ENCODE data around the gene CREB3L1. TPM values are rescaled to one million over a fixed set of nuclear protein-coding genes. Genes with fewer than 3 reads are reported as not detected.
A peak's percentile ranks its signal among the peaks of the same experiment; 100 is the strongest.

Gene CREB3L1
- total and polyA plus RNA-seq, 2 of the 13 experiments (the other 11 are each of a cell fraction or from before 2014, with no cell fraction given), result not detected

DNA sequence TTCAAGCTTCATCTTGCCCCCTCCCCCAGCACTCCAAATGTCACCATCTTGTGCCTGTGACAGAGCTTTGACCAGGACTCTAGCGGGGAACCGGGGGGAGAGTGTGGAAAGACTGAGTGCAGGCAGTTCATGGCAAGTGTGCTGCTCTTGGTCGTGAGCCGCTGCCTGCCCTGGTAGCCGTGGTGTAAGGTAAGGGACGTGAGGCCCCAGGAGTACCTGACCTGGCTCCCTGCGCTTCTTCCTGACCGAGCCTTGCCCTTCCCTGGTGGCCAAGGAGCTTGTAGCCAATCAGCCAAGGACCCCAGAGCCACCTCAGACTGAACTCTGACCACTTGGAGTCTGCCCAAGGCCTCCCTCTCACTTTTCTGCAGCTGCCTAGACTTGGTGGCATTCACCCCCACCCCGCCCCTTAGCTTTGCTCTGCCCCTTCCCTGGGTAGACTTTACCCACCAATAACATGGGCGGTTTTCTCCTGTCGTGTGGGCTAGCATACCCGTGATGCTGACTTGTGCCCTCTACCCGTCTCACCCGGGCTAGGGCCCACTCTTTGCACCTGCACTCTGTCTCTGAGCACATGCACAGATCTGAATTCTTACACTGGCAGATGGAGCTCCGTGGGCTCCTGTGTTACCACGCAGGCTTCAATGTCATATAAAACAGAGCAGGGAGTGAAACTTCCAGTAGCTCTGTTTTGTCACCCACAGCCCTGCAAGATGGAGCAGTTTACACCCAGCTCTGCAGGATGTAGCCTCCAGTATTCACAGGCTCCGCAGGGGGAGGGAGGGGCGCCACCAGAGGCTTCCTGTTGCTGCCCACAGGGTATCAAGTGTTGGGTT, 71.3 kb downstream of the CREB3L1 start:
- Histone ChIP-seq H3K4me1 (ENCODE audit: insufficient read depth, low read length) (peaks cover 60% of the 10 kb centered on the region), H3K9ac (ENCODE audit: insufficient read depth, low read depth, low read length) (peak overlapping the region; percentile 73), H3K36me3 (replicated peaks in 1 of 2; ENCODE audit: control insufficient read depth in 1 of 2, insufficient read depth in 2 of 2, low read length in 2 of 2) (0 out of 5 replicates have a peak, but pooled peaks cover 0 to 4% of the 10 kb centered on the region in 2 experiments), H3K79me2 (ENCODE audit: insufficient read depth, low read length) (peaks cover 10% of the 10 kb centered on the region), H2AFZ (ENCODE audit: low read length) (no peak overlapping the region), H3K9me3 (ENCODE audit: low read length) (no peaks in the 10 kb centered on the region), H3K27me3 (ENCODE audit: control insufficient read depth in 1 of 2, insufficient read depth in 2 of 2, low read length in 2 of 2) (peaks cover 0 to 9% of the 10 kb centered on the region in 2 experiments; a peak in 3 of 5 replicates), H3K27ac (ENCODE audit: extremely low read length, insufficient read depth, low read length) (no peak overlapping the region), H3K4me3 (replicated peaks in 1 of 3; ENCODE audit: insufficient read depth in 1 of 3, low read depth in 2 of 3, low read length in 3 of 3) (peak overlapping the region; percentile 73 to 99 (median 88); a peak in 5 of 6 replicates), H3K4me2 (ENCODE audit: low read depth, low read length) (peak overlapping the region; percentile 94), H4K20me1 (ENCODE audit: insufficient read depth, low read length) (no peaks in the 10 kb centered on the region)
- intact Hi-C loops (cut with micrococcal nuclease; ENCODE audit: unreplicated experiment) (no loop called here), in situ Hi-C loops (cut with HindIII; ENCODE audit: extremely low pct_ligation_motif_present, low pct_unique_long_range_greater_than_20kb) (no loop called here)
- WGBS (ENCODE audit: low lambda C conversion rate), result 77% methylated on average over 10 of the region's 18 CpGs
- POLR2A ChIA-PET, result interaction anchor here (1.4 to 1.9 kb wide), 2 partner anchors 31 to 106 kb away, joined by 4 to 5 read pairs; no protein-coding TSS in a partner anchor
- CTCF ChIA-PET (ENCODE audit: low intra/inter-chr PET ratio, low total read pairs), result no interaction called here
- FAIRE-seq, result no peak
- BruUV-seq (replicated peaks), result no TSS peak
- peak; percentile 17 for ATAC-seq
- no peak for DNase-seq (ENCODE audit: low spot score)
- TF ChIP-seq NRL (CRISPR knock-in tag; IDR thresholded peaks at IDR 0.05; ENCODE audit: borderline replicate concordance) (0 out of 2 replicates have a peak, but pooled peaks have one; percentile 12), ZNF263 (CRISPR knock-in tag; IDR thresholded peaks at IDR 0.05) (no peak), MAZ (IDR thresholded peaks at IDR 0.05; ENCODE audit: borderline replicate concordance, low read depth, low read length) (no peak), MAZ (CRISPR knock-in tag; IDR thresholded peaks at IDR 0.05; ENCODE audit: low read depth) (0 out of 2 replicates have a peak, but pooled peaks have one; percentile 21), KDM5A (IDR thresholded peaks at IDR 0.05; ENCODE audit: borderline replicate concordance, low read length) (no peak), SAP130 (CRISPR knock-in tag; IDR thresholded peaks at IDR 0.05; ENCODE audit: low read depth) (no peak), ZNF138 (CRISPR knock-in tag; IDR thresholded peaks at IDR 0.05; ENCODE audit: low read depth) (0 out of 2 replicates have a peak, but pooled peaks have one; percentile 6), ZNF484 (CRISPR knock-in tag; IDR thresholded peaks at IDR 0.05; ENCODE audit: borderline replicate concordance, low read depth) (no peak)
- TF ChIP-seq, protein P1, sequence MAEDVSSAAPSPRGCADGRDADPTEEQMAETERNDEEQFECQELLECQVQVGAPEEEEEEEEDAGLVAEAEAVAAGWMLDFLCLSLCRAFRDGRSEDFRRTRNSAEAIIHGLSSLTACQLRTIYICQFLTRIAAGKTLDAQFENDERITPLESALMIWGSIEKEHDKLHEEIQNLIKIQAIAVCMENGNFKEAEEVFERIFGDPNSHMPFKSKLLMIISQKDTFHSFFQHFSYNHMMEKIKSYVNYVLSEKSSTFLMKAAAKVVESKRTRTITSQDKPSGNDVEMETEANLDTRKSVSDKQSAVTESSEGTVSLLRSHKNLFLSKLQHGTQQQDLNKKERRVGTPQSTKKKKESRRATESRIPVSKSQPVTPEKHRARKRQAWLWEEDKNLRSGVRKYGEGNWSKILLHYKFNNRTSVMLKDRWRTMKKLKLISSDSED (CRISPR knock-in tag; IDR thresholded peaks at IDR 0.05), result no peak
- TF ChIP-seq, protein P2, sequence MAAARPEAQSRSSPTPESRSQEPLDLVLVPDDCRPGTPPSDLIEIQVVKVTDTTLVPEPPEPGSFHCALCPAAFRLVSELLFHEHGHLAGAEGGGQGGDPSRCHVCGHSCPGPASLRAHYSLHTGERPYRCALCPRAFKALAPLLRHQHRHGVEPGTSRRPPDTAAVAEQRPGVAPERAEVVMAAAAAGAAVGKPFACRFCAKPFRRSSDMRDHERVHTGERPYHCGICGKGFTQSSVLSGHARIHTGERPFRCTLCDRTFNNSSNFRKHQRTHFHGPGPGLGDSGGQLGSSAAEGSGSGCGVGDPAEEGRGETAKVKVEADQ (CRISPR knock-in tag; IDR thresholded peaks at IDR 0.05; ENCODE audit: borderline replicate concordance), result 0 out of 2 replicates have a peak, but pooled peaks have one; percentile 35
- TF ChIP-seq, protein P3, sequence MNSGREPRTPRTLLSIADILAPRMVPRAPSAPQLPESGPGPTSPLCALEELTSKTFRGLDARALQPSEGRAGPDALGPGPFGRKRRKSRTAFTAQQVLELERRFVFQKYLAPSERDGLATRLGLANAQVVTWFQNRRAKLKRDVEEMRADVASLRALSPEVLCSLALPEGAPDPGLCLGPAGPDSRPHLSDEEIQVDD (CRISPR knock-in tag; IDR thresholded peaks at IDR 0.05; ENCODE audit: borderline replicate concordance), result no peak
